Fibroblast of pulmonary artery (primary cell): Measurements from ENCODE around the gene AQP7.
"Not testable (repeated sequence)": the region's sequence is repeated elsewhere in the genome, so short reads cannot be mapped to it uniquely, and the experiment has no call there.

Experiments used
- DNase-seq: peaks from one replicate; pipeline ENCODE4 v3.0.0-alpha.2; 2010; ENCODE audit warnings: low read depth
- H3K4me3 ChIP-seq: replicated peaks from 2 replicates; pipeline ENCODE4 v1.5.1; 2011; ENCODE audit warnings: low read depth, mild to moderate bottlenecking, control low read depth, low read length, moderate library complexity
- TF ChIP-seq, protein P1 (sequence below): IDR thresholded peaks from 2 replicates; pipeline ENCODE4 v1.5.1; 2011; ENCODE audit warnings: mild to moderate bottlenecking, control low read depth, low read length, inconsistent platforms; ENCODE audit errors: missing control alignments

The AQP7 gene

DNA sequence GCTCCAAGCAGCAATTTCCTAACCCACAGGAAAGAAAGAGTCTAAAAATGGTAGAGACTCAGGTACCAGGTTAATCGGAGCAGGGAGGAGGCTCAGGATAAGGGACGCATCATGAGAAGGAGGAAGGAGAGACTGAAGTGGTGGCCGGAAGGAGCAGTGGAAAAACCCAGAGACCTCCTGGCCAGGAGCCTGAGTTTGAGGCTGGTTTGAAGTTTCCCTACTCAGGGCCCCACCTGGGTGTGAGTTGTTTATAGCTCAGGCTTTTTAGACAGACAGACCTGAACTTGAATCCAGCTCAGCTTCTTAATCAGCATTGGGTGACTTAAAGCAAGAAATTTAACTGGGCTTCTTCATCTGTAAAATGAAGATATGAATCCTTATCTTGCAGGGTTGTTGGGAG, 11.9 kb upstream of the AQP7 start:
- no peak overlapping the region for H3K4me3 ChIP-seq
- TF ChIP-seq, protein P1, sequence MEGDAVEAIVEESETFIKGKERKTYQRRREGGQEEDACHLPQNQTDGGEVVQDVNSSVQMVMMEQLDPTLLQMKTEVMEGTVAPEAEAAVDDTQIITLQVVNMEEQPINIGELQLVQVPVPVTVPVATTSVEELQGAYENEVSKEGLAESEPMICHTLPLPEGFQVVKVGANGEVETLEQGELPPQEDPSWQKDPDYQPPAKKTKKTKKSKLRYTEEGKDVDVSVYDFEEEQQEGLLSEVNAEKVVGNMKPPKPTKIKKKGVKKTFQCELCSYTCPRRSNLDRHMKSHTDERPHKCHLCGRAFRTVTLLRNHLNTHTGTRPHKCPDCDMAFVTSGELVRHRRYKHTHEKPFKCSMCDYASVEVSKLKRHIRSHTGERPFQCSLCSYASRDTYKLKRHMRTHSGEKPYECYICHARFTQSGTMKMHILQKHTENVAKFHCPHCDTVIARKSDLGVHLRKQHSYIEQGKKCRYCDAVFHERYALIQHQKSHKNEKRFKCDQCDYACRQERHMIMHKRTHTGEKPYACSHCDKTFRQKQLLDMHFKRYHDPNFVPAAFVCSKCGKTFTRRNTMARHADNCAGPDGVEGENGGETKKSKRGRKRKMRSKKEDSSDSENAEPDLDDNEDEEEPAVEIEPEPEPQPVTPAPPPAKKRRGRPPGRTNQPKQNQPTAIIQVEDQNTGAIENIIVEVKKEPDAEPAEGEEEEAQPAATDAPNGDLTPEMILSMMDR, result no peak
- no peak for DNase-seq

DNA sequence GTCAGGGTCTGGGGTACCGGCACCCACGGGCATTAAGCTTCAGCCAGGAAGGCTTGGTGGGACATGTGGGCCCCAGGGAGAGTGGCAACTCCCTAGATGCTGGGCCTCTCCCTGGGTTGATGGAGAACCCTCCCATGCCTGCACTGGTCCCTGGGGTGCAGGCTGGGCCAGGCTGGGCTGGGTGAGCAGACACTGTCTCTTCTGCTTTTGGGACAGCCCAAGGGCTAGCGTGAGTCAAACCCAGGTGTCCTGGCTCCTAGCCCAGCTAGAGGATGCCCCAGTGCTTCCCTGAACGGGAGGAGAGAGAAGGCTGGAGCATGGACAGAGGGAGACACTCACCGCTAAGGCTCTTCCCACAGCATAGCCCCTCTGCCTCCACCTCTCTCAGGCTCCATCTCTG, 5.7 kb upstream of the AQP7 start:
- TF ChIP-seq, protein P1, result no peak
- DNase-seq, result no peak
- no peak overlapping the region for H3K4me3 ChIP-seq

DNA sequence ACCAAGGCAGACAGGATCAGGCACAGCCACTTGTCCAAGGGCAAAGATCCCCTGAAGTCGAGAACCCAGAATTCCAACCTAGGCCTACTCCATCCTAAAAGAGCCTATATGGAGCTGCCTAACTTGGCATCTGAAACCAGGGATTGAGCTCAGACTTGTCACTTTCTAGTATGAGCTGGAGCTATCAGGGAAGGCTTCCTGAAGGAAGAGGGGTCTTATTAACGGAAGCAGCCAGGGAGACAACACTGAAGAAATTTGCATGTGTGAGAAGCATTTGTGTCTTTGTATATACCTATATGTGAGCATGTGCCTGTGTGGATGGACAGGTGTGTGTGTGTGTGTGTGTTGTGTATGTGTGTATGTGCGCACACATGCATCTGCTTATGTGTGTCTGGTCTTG, 4.7 kb upstream of the AQP7 start:
- TF ChIP-seq, protein P1, result no peak
- no peak for DNase-seq
- H3K4me3 ChIP-seq, result no peak overlapping the region

DNA sequence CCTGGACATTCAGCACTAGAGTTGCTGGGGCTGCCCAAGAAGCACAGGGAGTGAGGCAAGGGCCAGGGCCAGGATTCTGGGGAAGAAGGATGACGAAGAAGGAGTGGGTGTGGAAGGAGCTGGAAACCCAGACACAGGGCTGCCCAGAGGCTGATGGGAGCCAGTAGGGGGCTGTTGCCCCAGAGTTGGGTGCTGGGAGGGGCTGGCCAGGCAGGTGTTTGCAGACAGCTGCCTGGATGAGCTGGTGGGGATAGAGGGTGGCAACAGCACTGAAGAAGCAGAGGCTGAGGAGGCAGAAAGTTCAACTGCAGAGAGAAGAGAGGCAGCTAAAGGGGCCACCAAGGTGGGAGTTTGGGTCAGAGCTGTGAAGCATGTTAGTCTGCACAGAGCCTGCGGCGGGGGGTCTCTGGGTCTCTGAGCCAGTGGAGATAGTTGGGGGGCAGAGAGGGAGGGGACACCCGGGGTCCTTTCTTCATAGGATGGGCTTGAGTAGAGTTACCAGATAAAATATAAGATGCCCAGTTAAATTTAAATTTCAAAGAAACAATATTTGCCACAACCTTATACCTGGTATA, 2.5 kb upstream of the AQP7 start:
- H3K4me3 ChIP-seq, result no peak overlapping the region
- no peak for DNase-seq
- TF ChIP-seq, protein P1, result no peak

DNA sequence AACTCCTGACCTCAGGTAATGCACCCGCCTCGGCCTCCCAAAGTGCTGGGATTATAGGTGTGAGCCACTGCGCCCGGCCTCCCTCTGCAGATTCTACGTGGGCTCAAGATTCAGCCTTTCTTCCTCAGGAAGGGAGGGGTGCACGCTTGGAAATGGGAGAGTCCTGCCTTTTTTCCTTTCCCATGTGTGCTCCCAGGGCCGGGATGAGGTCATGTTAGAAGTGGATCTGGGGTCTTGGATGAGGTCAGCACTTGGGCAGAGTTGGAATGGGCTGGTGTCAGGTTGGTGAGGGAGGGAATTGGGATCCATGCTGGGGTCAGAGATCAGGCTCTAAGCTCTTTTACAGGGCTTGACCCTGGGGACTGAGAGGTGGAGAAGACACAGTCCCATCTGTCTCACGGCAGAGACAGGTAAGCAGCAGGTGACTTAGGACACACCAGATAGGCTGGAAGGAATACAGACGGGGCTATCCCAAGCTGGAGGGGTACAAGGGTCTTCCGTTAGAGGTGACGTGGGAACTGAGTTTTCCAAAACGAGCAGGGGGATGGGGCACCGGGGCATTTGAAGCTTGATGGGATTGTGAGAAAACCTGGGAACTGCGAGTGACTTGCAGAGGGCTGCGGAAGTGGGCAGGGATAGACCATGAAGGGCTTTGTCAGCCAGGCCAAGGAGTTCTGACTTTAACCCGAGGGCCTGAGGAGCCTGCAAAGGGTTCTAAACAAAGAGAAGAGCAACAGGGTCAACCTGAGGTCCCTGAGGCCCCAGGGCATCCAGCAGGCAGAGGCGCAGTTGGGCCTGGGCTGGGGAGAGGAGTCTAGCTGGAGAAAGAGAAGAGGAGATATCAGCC, 1.8 kb upstream of the AQP7 start:
- no peak overlapping the region for H3K4me3 ChIP-seq
- DNase-seq, result no peak
- TF ChIP-seq, protein P1, result no peak

DNA sequence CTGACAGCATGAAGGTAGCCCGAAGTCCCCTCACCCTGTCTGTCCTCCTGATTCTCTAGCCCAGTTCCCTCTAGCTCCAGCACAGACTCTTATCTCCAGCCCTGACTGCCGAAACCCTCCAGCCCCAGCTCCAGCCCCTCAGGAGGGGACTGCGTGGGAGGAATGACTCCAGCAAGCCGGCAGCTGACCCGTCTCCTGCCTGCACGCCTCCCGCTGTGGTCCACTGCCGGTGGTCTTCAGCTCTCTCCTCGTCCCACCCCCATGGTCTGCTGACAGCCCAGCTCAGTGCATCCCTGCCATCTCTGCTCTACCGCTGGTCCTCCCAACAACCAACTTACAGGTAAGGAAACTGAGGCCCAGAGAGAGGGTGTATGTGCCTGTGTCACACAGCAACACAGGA, 559 bp downstream of the AQP7 start:
- H3K4me3 ChIP-seq, DNase-seq: not testable (repeated sequence)

DNA sequence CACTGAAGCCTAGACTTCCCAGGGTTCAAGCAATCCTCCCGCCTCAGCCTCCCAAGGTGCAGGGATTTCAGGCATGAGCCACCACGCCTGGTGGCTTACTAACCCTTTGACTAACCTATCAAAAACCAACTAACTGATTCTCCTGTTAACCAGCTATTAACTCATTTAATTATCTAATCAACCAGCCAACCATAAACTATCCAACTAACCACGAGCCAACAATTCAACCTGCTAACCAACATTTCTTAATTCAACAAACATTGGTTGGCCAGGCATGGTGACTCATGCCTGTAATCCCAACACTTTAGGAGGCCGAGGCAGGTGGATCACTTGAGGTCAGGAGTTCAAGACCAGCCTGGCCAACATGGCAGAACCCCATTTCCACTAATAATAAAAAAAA, 3.3 kb downstream of the AQP7 start:
- DNase-seq, H3K4me3 ChIP-seq: not testable (repeated sequence)

DNA sequence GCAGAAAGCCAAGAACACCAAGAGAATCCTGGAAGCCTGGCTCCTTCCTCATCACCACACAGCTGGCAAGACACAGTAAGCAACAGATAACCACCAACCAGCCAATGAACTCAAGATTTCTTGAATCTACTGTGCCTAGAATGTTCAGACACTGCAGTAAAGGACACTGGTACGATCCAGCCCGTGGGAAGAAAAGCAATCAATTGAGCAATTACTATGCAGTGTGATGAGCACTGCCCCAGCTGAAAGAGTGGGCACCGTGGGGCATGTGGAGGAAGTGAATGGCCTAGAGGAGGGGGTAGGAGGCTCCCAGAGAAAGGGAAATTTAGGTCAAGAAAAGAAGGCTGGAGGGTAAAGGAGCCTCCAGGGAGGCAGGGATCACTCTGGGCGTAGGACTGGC, 4.6 kb downstream of the AQP7 start:
- not testable (repeated sequence) for DNase-seq, H3K4me3 ChIP-seq

DNA sequence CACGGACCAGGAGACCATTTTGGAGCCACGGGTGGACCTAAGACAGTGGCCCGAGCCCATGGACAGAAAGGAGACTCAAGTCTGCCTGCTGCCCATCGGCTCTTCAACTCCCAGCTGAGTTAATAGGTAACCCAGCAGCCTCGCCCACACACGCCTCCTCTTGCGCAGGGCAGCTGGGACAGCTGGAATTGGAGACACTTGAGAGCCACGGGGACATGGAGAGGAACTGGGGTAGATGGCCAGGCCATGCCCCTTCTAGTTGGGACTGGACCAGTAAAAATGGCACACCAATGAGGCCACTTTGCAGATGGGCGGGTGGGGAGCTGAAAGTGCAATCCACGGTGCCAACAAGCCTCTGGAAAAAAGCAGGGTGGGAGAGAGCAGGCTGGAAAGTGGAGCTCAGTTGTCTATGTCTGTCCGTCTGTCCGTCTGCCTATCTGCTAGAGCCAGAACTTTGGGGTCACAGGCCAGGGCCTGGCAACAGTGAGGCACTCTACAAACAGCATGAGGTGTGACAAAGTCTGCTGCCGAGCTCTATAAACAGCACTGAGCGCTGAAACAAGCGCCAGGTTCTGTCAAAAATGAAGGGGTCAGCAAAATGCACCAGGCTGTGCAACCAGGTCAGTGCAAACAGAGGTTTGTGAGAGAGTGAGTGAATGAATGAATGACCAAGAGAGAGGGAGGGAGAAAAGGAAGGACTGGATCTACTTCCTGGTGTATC, 7.0 kb downstream of the AQP7 start:
- H3K4me3 ChIP-seq, DNase-seq: not testable (repeated sequence)

DNA sequence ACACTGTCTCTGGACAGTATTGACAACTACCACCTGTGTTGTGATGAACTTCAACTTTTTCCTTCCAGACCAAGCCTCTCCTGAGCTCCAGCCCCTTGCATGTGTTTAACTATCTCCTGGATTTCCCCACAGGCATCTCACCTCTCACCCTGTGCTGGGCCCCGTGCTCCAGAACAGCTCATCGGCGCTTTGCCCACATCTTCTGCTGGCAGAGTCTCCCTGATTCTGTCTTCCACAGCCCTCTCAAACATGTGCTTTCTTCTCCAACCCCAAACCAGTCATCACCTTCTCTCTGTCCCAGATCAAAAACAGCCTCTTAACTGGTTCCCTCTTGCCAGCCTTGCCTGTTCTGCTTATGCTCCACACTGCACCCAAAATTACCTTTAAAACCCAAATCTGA, 8.4 kb downstream of the AQP7 start:
- H3K4me3 ChIP-seq, DNase-seq: not testable (repeated sequence)
